Retinal pigment epithelial cell (primary cell): ENCODE data around the gene TENM4.

Source experiments
- DNase-seq: peaks from one replicate; pipeline ENCODE4 v3.0.0-alpha.2; 2010; ENCODE audit warnings: low read depth
- H3K4me3 ChIP-seq: 2 replicates; pipeline ENCODE4 v1.5.1; 2011; ENCODE audit warnings: mild to moderate bottlenecking, low read length, control low read depth, moderate library complexity
- CTCF ChIP-seq: conservative IDR thresholded peaks from 2 replicates; pipeline ENCODE4 v1.5.1; 2011; ENCODE audit warnings: low read depth, low read length, control low read depth, inconsistent platforms

The TENM4 gene

GRCh38 chr11:78856211-78856610 lies 584.6 kb downstream of the TENM4 start:
- TF ChIP-seq CTCF: no peak
- DNase-seq: no peak
- H3K4me3 ChIP-seq: no peak overlapping the region

- DNase-seq: no peak
- no peak for TF ChIP-seq CTCF
- no peak overlapping the region for H3K4me3 ChIP-seq
Observed at GRCh38 chr11:78855116-78855515, 585.7 kb downstream of the TENM4 start.

DNA sequence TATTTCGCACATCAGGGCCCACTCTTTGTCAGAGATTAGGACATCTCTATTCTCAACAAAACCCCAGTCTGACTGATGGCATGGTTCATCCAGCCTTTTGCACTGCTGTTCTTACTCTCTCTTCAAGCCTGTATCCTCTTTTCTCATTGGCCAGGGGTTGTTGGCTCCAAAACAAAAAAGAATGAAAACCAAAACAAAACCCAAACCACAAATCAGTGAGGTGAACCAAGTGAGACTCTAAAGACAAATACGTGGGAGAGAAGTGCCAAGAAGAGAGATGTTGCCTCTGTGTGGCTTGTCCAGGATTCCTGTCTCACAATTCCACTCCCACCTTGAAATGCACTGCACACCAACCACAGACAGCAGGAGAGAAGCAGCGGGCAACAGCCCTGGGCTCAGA lies 587.3 kb downstream of the TENM4 start:
- no peak for TF ChIP-seq CTCF
- H3K4me3 ChIP-seq: no peak overlapping the region

GRCh38 chr11:78851878-78852586 lies 588.8 kb downstream of the TENM4 start:
- TF ChIP-seq CTCF: no peak
- no peak for DNase-seq
- no peak overlapping the region for H3K4me3 ChIP-seq

More for the DNA sequence above, 587.3 kb downstream of the TENM4 start:
- DNase-seq: no peak

- no peak for TF ChIP-seq CTCF
- no peak overlapping the region for H3K4me3 ChIP-seq
- DNase-seq: no peak
Observed at GRCh38 chr11:78850078-78850477, 590.8 kb downstream of the TENM4 start.

DNA sequence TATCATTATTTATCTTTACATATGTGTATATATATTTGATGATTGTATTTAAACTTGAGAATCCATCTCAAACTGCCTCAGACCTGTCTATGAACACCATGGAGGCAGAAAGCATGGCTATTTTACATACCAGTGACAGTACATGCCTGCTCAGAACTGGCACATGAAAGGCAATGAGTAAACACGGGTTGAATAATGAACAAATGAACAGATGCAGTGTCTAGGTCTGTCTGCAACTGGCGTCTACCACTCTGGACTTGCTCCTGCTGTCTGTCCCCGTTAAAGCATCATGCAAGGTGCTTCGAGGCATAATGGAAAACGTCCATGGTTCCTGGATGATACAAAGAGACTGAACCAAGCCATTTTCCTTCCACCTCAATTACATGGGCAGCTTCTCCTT lies 594.6 kb downstream of the TENM4 start:
- DNase-seq: no peak
- no peak overlapping the region for H3K4me3 ChIP-seq
- no peak for TF ChIP-seq CTCF

- TF ChIP-seq CTCF: no peak
- DNase-seq: no peak
Observed at GRCh38 chr11:78845496-78845895, 595.3 kb downstream of the TENM4 start.

More at GRCh38 chr11:78845496-78845895, 595.3 kb downstream of the TENM4 start:
- H3K4me3 ChIP-seq: no peak overlapping the region
